Measurements from ENCODE around the gene ZFYVE26. TPM values are rescaled to one million over a fixed set of nuclear protein-coding genes. Genes with fewer than 3 reads are reported as not detected.

The ZFYVE26 gene
- total RNA-seq, 1 experiment from 2014 or later = 19.9 TPM

DNA sequence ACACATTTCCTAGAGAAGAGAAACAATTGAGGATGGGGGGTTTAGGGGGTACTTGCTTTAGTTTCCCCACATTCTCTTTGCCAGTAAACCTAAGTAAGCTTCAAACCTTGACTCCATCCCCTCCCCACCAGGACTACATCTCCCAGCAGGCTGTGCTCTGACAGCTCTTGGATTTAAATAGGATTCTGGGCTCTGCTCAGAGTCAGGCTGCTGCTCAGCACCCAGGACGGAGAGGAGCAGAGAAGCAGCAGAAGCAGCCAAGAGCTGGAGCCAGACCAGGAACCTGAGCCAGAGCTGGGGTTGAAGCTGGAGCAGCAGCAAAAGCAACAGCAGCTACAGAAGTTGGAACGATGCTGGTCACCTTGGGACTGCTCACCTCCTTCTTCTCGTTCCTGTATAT lies 94.1 kb downstream of the ZFYVE26 start:
- Histone ChIP-seq H2BK20ac (ENCODE audit: low read depth, low read length, poor library complexity, severe bottlenecking) (no peak overlapping the region), H3K9me3 (ENCODE audit: control insufficient read depth, low read depth, low read length) (no peaks in the 10 kb centered on the region), H4K20me1 (ENCODE audit: control insufficient read depth, insufficient read depth, insufficient read length) (no peaks in the 10 kb centered on the region), H3K23ac (ENCODE audit: insufficient read length, low read depth, low read length) (no peak overlapping the region), H2AFZ (ENCODE audit: low read length) (no peak overlapping the region), H3K18ac (ENCODE audit: insufficient read length, low read depth, low read length) (no peak overlapping the region), H2BK15ac (ENCODE audit: low read depth, low read length) (no peak overlapping the region), H3K23me2 (ENCODE audit: insufficient read length, low read depth, low read length, poor library complexity, severe bottlenecking) (no peaks in the 10 kb centered on the region), H3T11ph (ENCODE audit: low read length) (no peak overlapping the region), H2BK5ac (ENCODE audit: insufficient read length, low read length) (no peak overlapping the region), H3K79me1 (ENCODE audit: insufficient read depth, low read depth, low read length, poor library complexity, severe bottlenecking) (no peaks in the 10 kb centered on the region), H3K9ac (ENCODE audit: extremely low read depth, insufficient read length, low read length) (no peak overlapping the region), H2BK120ac (ENCODE audit: low read depth, low read length, poor library complexity, severe bottlenecking) (no peak overlapping the region), H3K27ac (ENCODE audit: insufficient read length, low read depth, low read length) (no peak overlapping the region), H2BK12ac (ENCODE audit: insufficient read length, low read depth, low read length) (no peak overlapping the region), H4K8ac (replicated peaks; ENCODE audit: insufficient read length, low read depth, low read length) (no peak overlapping the region), H2AK5ac (ENCODE audit: insufficient read length, low read length) (no peak overlapping the region), H3K4ac (ENCODE audit: low read depth, low read length) (no peak overlapping the region), H3K27me3 (ENCODE audit: insufficient read depth, low read length) (no peaks in the 10 kb centered on the region), H4K91ac (ENCODE audit: insufficient read length, low read depth, low read length) (no peak overlapping the region), H3K56ac (ENCODE audit: insufficient read length, low read depth, low read length) (no peak overlapping the region), H3K79me2 (ENCODE audit: insufficient read depth, low read length) (no peaks in the 10 kb centered on the region), H3K14ac (ENCODE audit: insufficient read depth, low read length) (no peak overlapping the region), H4K5ac (ENCODE audit: insufficient read length, low read depth, low read length) (no peak overlapping the region), H3K4me1 (ENCODE audit: insufficient read depth, low read length) (no peaks in the 10 kb centered on the region), H3K4me2 (ENCODE audit: insufficient read depth, insufficient read length, low read length) (peak overlapping the region; percentile 9)
- TF ChIP-seq, protein P1, sequence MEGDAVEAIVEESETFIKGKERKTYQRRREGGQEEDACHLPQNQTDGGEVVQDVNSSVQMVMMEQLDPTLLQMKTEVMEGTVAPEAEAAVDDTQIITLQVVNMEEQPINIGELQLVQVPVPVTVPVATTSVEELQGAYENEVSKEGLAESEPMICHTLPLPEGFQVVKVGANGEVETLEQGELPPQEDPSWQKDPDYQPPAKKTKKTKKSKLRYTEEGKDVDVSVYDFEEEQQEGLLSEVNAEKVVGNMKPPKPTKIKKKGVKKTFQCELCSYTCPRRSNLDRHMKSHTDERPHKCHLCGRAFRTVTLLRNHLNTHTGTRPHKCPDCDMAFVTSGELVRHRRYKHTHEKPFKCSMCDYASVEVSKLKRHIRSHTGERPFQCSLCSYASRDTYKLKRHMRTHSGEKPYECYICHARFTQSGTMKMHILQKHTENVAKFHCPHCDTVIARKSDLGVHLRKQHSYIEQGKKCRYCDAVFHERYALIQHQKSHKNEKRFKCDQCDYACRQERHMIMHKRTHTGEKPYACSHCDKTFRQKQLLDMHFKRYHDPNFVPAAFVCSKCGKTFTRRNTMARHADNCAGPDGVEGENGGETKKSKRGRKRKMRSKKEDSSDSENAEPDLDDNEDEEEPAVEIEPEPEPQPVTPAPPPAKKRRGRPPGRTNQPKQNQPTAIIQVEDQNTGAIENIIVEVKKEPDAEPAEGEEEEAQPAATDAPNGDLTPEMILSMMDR (conservative IDR thresholded peaks at IDR 0.05) = no peak
- Mint-ChIP-seq H3K9me3 (no peaks in the 10 kb centered on the region), H3K27ac (no peak overlapping the region), H3K4me1 (peaks cover 8 to 11% of the 10 kb centered on the region in 2 experiments; a peak in 3 of 4 replicates), H3K27me3 (ENCODE audit: low read depth) (peaks cover 15% of the 10 kb centered on the region), H3K36me3 (ENCODE audit: insufficient read depth in 1 of 3, low read depth in 3 of 3) (no peaks in the 10 kb centered on the region), H3K4me3 (no peak overlapping the region)
- WGBS (ENCODE audit: extremely low coverage, insufficient read length, low lambda C conversion rate) = no CpG with 5 or more reads among the region's 3 CpGs
- peak; percentile 58 for DNase-seq

Measured in H9 (cell line).